Loucy (cell line): ENCODE results near the gene LEPR.
"Not testable (repeated sequence)": the region's sequence is repeated elsewhere in the genome, so short reads cannot be mapped to it uniquely, and the experiment has no call there.

Experiments
- H2AFZ ChIP-seq: fragments of 200-600 bp; sonication (generic); 2 replicates; pipeline ENCODE4 v1.6.0; 2016; ENCODE audit warnings: antibody characterized with exemption, mild to moderate bottlenecking, low read length, moderate library complexity
- H3F3A ChIP-seq: fragments of 200-600 bp; 2 replicates; pipeline ENCODE4 v1.6.0; 2016; ENCODE audit warnings: antibody characterized with exemption, low read depth, mild to moderate bottlenecking
- H3K27me3 ChIP-seq: fragments of 200-600 bp; sonication (generic); 2 replicates; pipeline ENCODE4 v1.6.1; 2014; ENCODE audit warnings: low read length, mild to moderate bottlenecking; ENCODE audit not compliant: insufficient read depth, poor library complexity, severe bottlenecking
- H3K36me3 ChIP-seq: fragments of 200-600 bp; sonication (generic); 2 replicates; pipeline ENCODE4 v1.6.1; 2016; ENCODE audit warnings: low read length; ENCODE audit not compliant: insufficient read depth
- H3K4me1 ChIP-seq: fragments of 200-600 bp; sonication (generic); 2 replicates; pipeline ENCODE4 v1.5.1; 2014; ENCODE audit warnings: low read length, mild to moderate bottlenecking; ENCODE audit not compliant: insufficient read depth, poor library complexity, severe bottlenecking
- H3K4me2 ChIP-seq: fragments of 200-600 bp; sonication (generic); 2 replicates; pipeline ENCODE4 v1.6.0; 2014; ENCODE audit warnings: antibody characterized with exemption, low read length, low read depth, mild to moderate bottlenecking; ENCODE audit not compliant: poor library complexity, severe bottlenecking
- H3K4me3 ChIP-seq: fragments of 200-600 bp; sonication (generic); 2 replicates; pipeline ENCODE4 v1.5.1; 2014; ENCODE audit warnings: low read length, mild to moderate bottlenecking, mixed read lengths; ENCODE audit not compliant: poor library complexity, severe bottlenecking
- H3K79me2 ChIP-seq: fragments of 200-600 bp; sonication (generic); 2 replicates; pipeline ENCODE4 v1.6.1; 2014; ENCODE audit warnings: low read length; ENCODE audit not compliant: insufficient read depth
- H3K9ac ChIP-seq: fragments of 200-600 bp; sonication (generic); 2 replicates; pipeline ENCODE4 v1.6.0; 2014; ENCODE audit warnings: mild to moderate bottlenecking, low read depth, low read length, moderate library complexity; ENCODE audit not compliant: poor library complexity, severe bottlenecking
- H3K9me2 ChIP-seq: fragments of 200-600 bp; sonication (generic); replicated peaks from 2 replicates; pipeline ENCODE4 v1.6.1; 2016; ENCODE audit warnings: low read depth, low read length, mixed read lengths
- H3K9me3 ChIP-seq: fragments of 200-600 bp; sonication (generic); 2 replicates; pipeline ENCODE4 v1.6.1; 2014; ENCODE audit warnings: mild to moderate bottlenecking, antibody characterized with exemption, low read length, low read depth; ENCODE audit not compliant: insufficient read depth
- H4K20me1 ChIP-seq: fragments of 200-600 bp; sonication (generic); 2 replicates; pipeline ENCODE4 v1.6.0; 2014; ENCODE audit warnings: antibody characterized with exemption, low read length, mild to moderate bottlenecking; ENCODE audit not compliant: insufficient read depth, poor library complexity, severe bottlenecking
- CTCF ChIP-seq: fragments of 200-600 bp; sonication (generic); conservative IDR thresholded peaks from 2 replicates; pipeline ENCODE4 v1.5.1; 2014; ENCODE audit warnings: mild to moderate bottlenecking, antibody characterized with exemption, low read length
- EZH2phosphoT487 ChIP-seq: fragments of 200-600 bp; IDR thresholded peaks from 2 replicates; pipeline ENCODE4 v1.6.1; 2018; ENCODE audit warnings: antibody characterized with exemption, mild to moderate bottlenecking, moderate library complexity, borderline replicate concordance

The LEPR gene

GRCh38 chr1:65372557-65372956 is 47.9 kb upstream of the LEPR start:
- H4K20me1 ChIP-seq: no peaks in the 10 kb centered on the region
- peaks cover 5% of the 10 kb centered on the region for H3K4me1 ChIP-seq
- no peaks in the 10 kb centered on the region for H3F3A ChIP-seq
- no peaks in the 10 kb centered on the region for H3K36me3 ChIP-seq
- TF ChIP-seq CTCF (no peak), EZH2phosphoT487 (no peak)
- H2AFZ ChIP-seq: no peak overlapping the region
- no peaks in the 10 kb centered on the region for H3K9me2 ChIP-seq
- H3K27me3 ChIP-seq: no peaks in the 10 kb centered on the region
- H3K4me3 ChIP-seq: no peak overlapping the region
- no peaks in the 10 kb centered on the region for H3K9me3 ChIP-seq
- no peak overlapping the region for H3K9ac ChIP-seq
- H3K79me2 ChIP-seq: no peaks in the 10 kb centered on the region
- no peak overlapping the region for H3K4me2 ChIP-seq

- TF ChIP-seq EZH2phosphoT487 (no peak), CTCF (no peak)
- no peak overlapping the region for H3K4me3 ChIP-seq
- H3K9me3 ChIP-seq: no peaks in the 10 kb centered on the region
- no peak overlapping the region for H3K9ac ChIP-seq
- H3F3A ChIP-seq: no peaks in the 10 kb centered on the region
- peaks cover 3% of the 10 kb centered on the region for H3K4me1 ChIP-seq
- H2AFZ ChIP-seq: no peak overlapping the region
- no peaks in the 10 kb centered on the region for H3K79me2 ChIP-seq
- no peaks in the 10 kb centered on the region for H3K27me3 ChIP-seq
- H3K4me2 ChIP-seq: no peak overlapping the region
- no peaks in the 10 kb centered on the region for H3K36me3 ChIP-seq
- H4K20me1 ChIP-seq: no peaks in the 10 kb centered on the region
- no peaks in the 10 kb centered on the region for H3K9me2 ChIP-seq
Measured at GRCh38 chr1:65377496-65378246, 42.8 kb upstream of the LEPR start.

GRCh38 chr1:65378247-65378946 is 42.1 kb upstream of the LEPR start:
- no peak for TF ChIP-seq EZH2phosphoT487
- no peak for TF ChIP-seq CTCF
- Histone ChIP-seq H3K9ac (no peak overlapping the region), H3F3A (no peaks in the 10 kb centered on the region)

GRCh38 chr1:65384426-65384825 is 36.0 kb upstream of the LEPR start:
- not testable (repeated sequence) for H3K9me3 ChIP-seq, H2AFZ ChIP-seq, H4K20me1 ChIP-seq, H3K79me2 ChIP-seq, H3K4me1 ChIP-seq, H3K4me3 ChIP-seq, H3K27me3 ChIP-seq, H3K4me2 ChIP-seq, H3F3A ChIP-seq, H3K9ac ChIP-seq, H3K9me2 ChIP-seq
- peaks cover 17% of the 10 kb centered on the region; the same call in 1 of the 2 replicates for H3K36me3 ChIP-seq

More at GRCh38 chr1:65378247-65378946, 42.1 kb upstream of the LEPR start:
- H4K20me1 ChIP-seq: no peaks in the 10 kb centered on the region
- no peaks in the 10 kb centered on the region for H3K79me2 ChIP-seq
- no peaks in the 10 kb centered on the region for H3K9me3 ChIP-seq
- no peaks in the 10 kb centered on the region for H3K27me3 ChIP-seq
- H3K36me3 ChIP-seq: no peaks in the 10 kb centered on the region
- no peak overlapping the region for H2AFZ ChIP-seq
- H3K9me2 ChIP-seq: no peaks in the 10 kb centered on the region
- peaks cover 3% of the 10 kb centered on the region for H3K4me1 ChIP-seq
- H3K4me2 ChIP-seq: no peak overlapping the region
- H3K4me3 ChIP-seq: no peak overlapping the region
